GM21723 (cell line): ENCODE measurements around the gene GNG7.
"Not testable (repeated sequence)": the region's sequence is repeated elsewhere in the genome, so short reads cannot be mapped to it uniquely, and the experiment has no call there.

Experiments
- ATAC-seq: cut with Tn5 transposase; IDR thresholded peaks from one replicate; pipeline ENCODE4 v1.9.1; 2021; ENCODE audit warnings: mild to moderate bottlenecking, moderate library complexity; ENCODE audit not compliant: unreplicated experiment

The GNG7 gene

GRCh38 chr19:2579678-2580280 is 122.7 kb downstream of the GNG7 start:
- no peak for ATAC-seq

GRCh38 chr19:2578901-2579677 is 123.4 kb downstream of the GNG7 start:
- ATAC-seq = no peak

- ATAC-seq = no peak
These were observed 124.1 kb downstream of the GNG7 start for GRCh38 chr19:2578391-2578890.

DNA sequence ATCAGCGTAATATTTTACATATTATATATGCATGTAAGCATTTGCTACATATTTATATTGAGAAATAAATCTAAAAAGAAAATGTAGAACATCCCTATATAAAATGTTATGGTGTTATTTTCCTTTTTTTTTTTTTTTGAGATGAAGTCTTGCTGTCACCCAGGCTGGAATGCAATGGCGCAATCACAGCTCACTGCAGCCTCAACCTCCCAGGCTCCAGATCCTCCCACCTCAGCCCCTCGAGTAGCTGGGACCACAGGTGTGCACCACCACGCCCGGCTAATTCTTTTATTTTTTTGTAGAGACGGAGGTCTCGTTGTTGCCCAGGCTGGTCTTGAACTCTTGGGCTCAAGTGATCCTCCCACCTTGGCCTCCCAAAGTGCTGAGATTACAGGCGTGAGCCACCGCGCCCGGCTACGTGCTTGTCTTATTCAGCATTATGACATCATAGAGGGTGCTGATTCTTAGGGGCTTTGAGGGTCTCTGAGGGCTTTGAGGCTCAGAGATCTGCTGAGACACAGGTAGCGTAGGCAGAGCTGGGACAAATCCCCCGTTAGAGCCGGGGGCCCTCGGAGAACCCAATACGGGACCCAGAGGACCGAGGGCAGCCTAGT is 124.7 kb downstream of the GNG7 start:
- ATAC-seq = no peak

DNA sequence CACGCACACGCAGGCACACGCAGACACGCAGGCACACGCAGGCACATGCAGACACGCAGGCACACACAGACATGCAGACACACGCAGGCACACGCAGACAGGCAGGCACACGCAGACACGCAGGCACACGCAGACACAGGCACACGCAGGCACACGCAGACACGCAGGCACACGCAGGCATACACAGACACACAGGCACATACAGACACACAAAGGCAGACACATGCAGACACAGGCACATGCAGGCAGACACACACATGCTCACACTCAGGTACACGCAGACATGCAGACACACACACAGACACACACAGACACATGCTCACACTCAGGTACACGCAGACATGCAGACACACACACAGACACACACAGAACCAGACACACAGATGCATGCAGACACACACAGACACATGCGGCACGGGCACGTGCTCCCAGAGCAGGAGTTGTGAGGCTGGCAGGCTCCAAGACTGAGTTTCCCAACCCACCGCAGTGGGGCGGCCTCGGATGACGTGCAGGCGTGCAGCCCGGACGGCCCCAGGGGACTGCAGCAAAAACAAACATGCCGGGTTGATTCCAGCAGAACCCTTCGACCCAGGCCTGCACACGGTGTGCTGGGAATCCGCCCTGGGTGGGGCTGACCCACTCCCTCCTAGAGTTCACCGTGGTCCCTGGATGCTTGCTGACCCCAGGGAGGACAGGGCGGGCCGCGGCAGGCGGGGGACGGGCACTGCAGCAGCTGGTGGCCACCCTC is 126.6 kb downstream of the GNG7 start:
- no peak for ATAC-seq

DNA sequence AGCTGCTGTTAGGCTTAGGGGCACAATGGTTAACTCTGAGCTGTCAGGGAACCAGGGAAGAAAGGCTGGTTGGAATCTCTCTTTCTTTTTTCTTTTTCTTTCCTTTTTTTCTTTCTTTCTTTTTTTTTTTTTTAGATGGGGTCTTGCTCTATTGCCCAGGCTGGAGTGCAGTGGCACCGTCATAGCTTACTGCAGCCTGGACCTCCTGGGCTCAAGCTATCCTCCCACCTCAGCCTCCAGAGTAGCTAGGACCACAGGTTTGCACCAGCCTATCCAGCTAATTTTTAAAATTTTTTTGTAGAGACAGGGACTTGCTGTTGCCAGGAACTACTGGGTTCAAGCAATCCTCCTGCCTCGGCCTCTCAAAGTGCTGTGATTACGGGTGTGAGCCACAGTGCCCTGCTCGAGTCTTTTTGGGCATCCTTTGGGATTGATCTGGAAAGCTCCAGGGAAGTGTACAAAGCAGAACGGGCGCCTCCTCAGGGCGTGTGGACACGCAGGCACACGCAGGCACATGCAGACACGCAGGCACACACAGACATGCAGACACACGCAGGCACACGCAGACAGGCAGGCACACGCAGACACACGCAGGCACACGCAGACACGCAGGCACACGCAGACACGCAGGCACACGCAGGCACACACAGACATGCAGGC is 127.4 kb downstream of the GNG7 start:
- no peak for ATAC-seq

DNA sequence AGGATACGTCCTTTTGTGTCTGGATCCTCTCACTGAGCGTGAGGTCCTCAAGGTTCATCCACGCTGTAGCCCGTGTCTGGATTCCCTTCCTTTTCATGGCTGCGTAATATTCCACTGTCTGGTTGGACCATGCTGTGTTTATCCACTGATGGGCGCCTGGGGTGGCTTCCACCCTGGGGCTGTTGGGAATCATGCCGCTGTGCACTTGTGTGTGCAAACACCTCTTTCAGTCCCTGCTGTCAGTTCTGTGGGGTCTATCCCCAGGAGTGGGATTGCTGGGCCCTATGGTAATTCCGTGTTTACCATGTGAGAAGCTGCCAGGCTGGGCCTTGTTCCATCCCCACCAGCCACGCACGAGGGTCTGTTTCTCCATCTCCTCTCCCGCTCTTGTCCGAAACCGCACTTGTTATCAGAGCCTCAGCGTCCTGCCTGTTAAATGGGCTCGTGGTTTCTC is 128.0 kb downstream of the GNG7 start:
- ATAC-seq = no peak

DNA sequence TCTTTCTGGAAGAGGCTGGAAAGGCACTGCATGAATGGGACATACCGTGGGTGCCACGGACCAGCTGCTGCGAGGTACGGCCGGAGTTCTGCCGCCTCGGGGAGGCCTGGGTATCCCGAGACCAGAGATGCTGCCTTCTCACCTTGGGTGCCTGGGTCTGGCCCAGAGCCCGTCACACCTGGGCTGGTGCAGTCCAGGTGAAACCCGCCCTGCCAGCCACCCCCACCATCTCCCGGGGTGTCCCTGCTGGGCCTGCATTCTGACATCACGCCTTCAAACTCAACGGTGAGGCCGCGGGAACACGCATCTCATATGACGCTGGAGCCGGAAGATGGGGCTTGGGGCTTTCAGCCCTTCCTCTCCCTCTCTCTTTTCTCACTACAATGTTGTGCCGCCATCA is 128.6 kb downstream of the GNG7 start:
- ATAC-seq = no peak

DNA sequence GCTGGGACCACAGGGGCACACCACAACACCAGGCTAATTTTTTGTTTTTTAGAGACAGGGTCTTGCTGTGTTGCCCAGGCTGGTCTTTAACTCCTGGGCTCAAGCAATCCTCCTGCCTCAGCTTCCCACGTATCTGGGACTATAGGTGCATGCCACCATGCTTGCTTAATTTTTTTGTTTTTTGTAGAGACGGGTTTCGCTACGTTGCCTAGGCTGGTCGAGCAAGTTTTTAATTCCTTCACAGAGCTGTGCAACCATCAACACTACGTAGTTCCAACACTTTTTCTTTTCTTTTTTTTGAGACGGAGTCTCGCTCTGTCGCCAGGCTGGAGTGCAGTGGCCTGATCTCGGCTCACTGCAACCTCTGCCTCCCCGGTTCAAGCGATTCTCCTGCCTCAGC is 130.3 kb downstream of the GNG7 start:
- ATAC-seq = not testable (repeated sequence)

GRCh38 chr19:2569596-2570465 is 132.7 kb downstream of the GNG7 start:
- ATAC-seq = no peak

- no peak for ATAC-seq
These were observed 134.5 kb downstream of the GNG7 start for GRCh38 chr19:2567996-2568395.

DNA sequence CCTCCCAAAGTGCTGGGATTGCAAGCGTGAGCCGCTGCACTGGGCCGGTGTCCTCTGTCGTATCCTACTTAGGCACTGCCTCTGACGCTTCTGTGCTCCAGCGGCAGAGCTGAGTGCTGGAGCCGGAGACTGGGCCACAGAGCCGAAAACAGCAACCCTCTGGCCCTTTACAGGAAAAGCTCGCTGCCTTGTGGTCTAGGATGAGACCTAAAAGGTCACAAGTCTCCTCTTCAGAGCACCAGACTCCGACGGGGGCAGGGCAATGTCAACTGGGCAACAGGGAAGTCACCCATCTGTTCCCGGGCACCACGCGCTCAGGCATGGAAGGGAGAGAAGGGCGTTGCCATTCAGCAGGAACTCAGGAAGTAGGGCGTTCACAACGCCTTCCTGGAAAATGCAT is 134.9 kb downstream of the GNG7 start:
- ATAC-seq = no peak

- ATAC-seq = not testable (repeated sequence)
These were observed 138.9 kb downstream of the GNG7 start for GRCh38 chr19:2563546-2563945.

DNA sequence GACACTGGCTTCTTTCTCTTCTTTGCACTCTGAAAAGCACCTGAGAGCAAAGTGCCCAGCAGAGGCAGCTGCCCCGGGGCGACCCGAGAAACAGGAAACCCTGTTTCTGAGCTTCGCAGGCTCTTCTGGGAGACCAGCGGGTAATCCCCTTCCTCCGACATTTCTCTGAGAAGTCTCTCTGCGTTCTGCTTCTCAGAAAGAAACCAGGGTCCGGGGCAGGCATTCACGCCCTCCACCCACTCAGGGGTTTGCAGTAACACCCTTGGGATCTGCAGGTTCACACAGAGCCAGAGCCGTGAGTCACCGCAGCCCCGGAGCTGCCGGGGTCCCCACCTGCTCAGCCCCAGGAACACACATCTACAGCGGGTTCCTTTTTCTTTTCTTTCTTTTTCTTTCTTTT is 140.6 kb downstream of the GNG7 start:
- peak; percentile 76 for ATAC-seq

DNA sequence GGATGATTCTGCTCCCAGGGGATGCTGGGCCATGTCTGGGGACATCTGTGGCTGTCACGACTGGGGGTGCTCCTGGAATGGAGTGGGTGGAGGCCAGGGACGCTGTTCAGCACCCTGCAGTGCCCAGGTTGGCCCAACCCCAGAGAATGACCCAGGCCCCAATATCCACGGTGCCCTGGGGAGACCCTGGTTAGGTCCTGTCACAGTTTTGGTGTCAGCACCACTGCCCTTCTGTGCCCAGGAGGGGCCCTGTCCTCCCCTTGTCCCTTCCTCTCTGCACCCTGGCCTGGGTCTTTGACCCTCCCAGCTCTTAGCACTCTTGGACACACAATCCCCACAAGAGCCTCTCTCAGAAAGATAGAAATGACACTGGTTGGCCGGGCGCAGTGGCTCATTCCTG is 141.3 kb downstream of the GNG7 start:
- no peak for ATAC-seq

DNA sequence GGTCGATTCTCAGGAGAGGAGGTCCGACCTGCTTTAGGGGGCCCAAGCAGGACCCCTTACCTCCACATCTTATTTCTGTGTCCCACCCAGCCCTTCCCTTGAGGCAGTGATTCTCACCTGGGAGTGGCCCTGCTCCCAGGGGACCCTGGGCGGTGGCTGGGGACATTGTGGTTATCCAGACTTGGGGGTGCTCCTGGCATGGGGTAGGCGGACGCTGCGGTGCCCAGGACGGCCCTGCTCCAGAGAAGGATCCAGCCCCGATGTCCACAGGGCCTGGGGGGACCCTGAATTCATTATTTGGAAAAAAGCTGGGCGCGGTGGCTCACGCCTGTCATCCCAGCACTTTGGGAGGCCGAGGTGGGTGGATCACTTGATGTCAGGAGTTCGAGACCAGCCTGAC is 142.1 kb downstream of the GNG7 start:
- no peak for ATAC-seq

- ATAC-seq = no peak
These were observed 144.0 kb downstream of the GNG7 start for GRCh38 chr19:2558543-2558942.

DNA sequence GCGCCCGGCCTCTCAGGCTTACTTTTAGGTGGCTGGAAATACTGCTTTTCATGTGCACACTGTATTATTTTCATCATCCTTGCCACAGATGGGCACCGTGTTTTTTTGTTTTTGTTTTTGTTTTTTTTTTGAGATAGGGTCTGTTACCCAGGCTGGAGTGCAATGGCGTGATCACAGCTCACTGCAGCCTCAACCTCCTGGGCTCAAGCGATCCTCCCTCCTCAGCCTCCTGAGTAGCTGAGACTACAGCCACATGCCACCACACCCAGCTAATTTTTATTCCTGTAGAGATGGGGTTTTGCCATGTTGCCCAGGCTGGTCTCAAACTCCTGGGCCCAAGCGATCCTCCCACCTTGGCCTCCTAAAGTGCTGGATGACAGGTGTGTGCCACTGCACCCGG is 144.4 kb downstream of the GNG7 start:
- ATAC-seq = not testable (repeated sequence)

DNA sequence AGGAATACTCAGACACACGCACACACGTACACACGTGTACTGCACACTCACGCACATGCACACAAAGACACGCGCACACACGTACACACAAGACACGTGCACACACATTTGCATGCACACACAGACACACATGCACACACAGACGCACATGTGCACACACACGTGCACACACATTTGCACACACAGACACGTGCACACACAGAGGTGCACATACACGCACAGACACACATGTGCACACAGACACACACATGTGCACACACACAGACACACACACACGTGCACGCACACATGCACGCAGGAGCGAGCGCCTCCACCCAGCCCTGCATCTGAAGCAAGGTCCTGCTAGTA is 145.4 kb downstream of the GNG7 start:
- ATAC-seq = no peak
